Measurements from ENCODE around the gene NDUFS2. TPM values are rescaled to one million over a fixed set of nuclear protein-coding genes. Genes with fewer than 3 reads are reported as not detected.
A peak's percentile ranks its signal among the peaks of the same experiment; 100 is the strongest.

The NDUFS2 gene
- total and polyA plus RNA-seq, 9 of the 15 experiments (the other 6 are each of a cell fraction or from before 2014, with no cell fraction given), result 70.0 to 176 (median 141) TPM

GRCh38 chr1:161159087-161159912 is 42.9 kb upstream of the NDUFS2 start, which contains the start of gene USP21 (continued):
- TF ChIP-seq E2F8 (IDR thresholded peaks at IDR 0.05; ENCODE audit: low read depth, partially characterized antibody) (peak; percentile 53), RFX1 (IDR thresholded peaks at IDR 0.05) (peak; percentile 88), FOXA3 (CRISPR knock-in tag; conservative IDR thresholded peaks at IDR 0.05 in 1 of 2, IDR thresholded peaks at IDR 0.05 in 1 of 2) (no peak), ARID4B (CRISPR knock-in tag; IDR thresholded peaks at IDR 0.05) (peak; percentile 65; the same call in 1 of the 2 replicates), JUND (IDR thresholded peaks at IDR 0.05; ENCODE audit: borderline replicate concordance, low read depth, low read length) (no peak), JUND (tag; IDR thresholded peaks at IDR 0.05; ENCODE audit: borderline replicate concordance, low read depth, low read length) (no peak), DIDO1 (tag; IDR thresholded peaks at IDR 0.05; ENCODE audit: low read depth) (no peak), ZNF830 (CRISPR knock-in tag; IDR thresholded peaks at IDR 0.05) (no peak), NFYB (IDR thresholded peaks at IDR 0.05; ENCODE audit: extremely low read depth, insufficient read length) (peak; percentile 85), MYBL2 (IDR thresholded peaks at IDR 0.05; ENCODE audit: low read depth) (no peak), MYBL2 (CRISPR knock-in tag; IDR thresholded peaks at IDR 0.05; ENCODE audit: borderline replicate concordance) (no peak), BRF2 (IDR thresholded peaks at IDR 0.05; ENCODE audit: borderline replicate concordance, insufficient read depth, insufficient read length) (no peak), ZNF561 (CRISPR knock-in tag; conservative IDR thresholded peaks at IDR 0.05) (no peak), NR4A1 (CRISPR knock-in tag; IDR thresholded peaks at IDR 0.05) (no peak; the same call in 1 of the 2 replicates), NR4A1 (tag; IDR thresholded peaks at IDR 0.05) (no peak), EGR1 (conservative IDR thresholded peaks at IDR 0.05) (peak; percentile 76)
- TF ChIP-seq, protein P1, sequence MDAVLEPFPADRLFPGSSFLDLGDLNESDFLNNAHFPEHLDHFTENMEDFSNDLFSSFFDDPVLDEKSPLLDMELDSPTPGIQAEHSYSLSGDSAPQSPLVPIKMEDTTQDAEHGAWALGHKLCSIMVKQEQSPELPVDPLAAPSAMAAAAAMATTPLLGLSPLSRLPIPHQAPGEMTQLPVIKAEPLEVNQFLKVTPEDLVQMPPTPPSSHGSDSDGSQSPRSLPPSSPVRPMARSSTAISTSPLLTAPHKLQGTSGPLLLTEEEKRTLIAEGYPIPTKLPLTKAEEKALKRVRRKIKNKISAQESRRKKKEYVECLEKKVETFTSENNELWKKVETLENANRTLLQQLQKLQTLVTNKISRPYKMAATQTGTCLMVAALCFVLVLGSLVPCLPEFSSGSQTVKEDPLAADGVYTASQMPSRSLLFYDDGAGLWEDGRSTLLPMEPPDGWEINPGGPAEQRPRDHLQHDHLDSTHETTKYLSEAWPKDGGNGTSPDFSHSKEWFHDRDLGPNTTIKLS (IDR thresholded peaks at IDR 0.05; ENCODE audit: borderline replicate concordance, low read depth), result 0 out of 2 replicates have a peak, but pooled peaks have one; percentile 29
